ENCODE results near the gene ZNF385A.
A peak's percentile ranks its signal among the peaks of the same experiment; 100 is the strongest.

Gene ZNF385A

GRCh38 chr12:54386403-54387113 is 2.0 kb upstream of the ZNF385A start:
- TF ChIP-seq POLR2AphosphoS5 (IDR thresholded peaks at IDR 0.05; ENCODE audit: low read depth, low read length) (no peak), SIN3A (IDR thresholded peaks at IDR 0.05; ENCODE audit: borderline replicate concordance, insufficient read depth, low read length) (no peak), REST (IDR thresholded peaks at IDR 0.05; ENCODE audit: insufficient read depth in 1 of 2, low read depth in 2 of 2, low read length in 2 of 2) (no peak), FOXP2 (optimal IDR thresholded peaks at IDR 0.05; ENCODE audit: borderline replicate concordance, extremely low read depth, extremely low read length, insufficient read depth) (no peak), TAF1 (IDR thresholded peaks at IDR 0.05; ENCODE audit: borderline replicate concordance, insufficient read depth, low read length) (no peak)

DNA sequence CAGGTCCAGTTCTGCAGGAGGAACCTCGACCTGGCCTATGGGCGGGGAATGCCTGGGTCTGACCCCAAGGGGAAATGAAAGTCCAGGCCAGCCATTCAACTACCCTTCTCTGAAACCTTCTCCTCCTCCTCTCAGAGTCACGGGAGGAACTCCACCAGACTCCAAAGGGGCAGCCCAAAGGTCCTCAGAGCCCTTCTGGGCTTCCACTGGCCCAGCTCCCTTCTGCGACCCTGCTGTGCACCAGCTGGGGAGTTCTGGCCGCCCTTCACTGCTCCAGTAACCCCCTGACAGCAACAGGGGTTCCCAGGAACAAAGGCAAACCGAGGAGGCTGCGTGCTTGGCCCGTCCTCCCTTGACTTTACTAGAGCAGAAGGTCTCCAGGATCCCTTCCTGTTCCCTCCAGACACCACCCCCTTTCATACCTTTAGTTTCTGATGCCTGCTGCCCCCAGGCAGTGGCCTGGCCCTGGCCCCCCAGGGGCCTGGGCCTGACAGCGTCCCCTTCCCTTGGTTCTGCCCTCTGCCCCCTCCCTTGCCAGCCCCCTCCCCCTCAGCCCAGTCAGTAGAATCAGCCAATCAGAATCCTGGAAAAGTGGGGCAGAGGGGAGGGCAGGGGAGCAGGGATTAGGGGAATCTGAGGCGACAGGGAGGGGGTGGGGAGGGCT is 850 bp upstream of the ZNF385A start:
- TF ChIP-seq REST (IDR thresholded peaks at IDR 0.05; ENCODE audit: insufficient read depth in 1 of 2, low read depth in 2 of 2, low read length in 2 of 2) (no peak), FOXP2 (optimal IDR thresholded peaks at IDR 0.05; ENCODE audit: borderline replicate concordance, extremely low read depth, extremely low read length, insufficient read depth) (no peak), POLR2AphosphoS5 (IDR thresholded peaks at IDR 0.05; ENCODE audit: low read depth, low read length) (no peak), SIN3A (IDR thresholded peaks at IDR 0.05; ENCODE audit: borderline replicate concordance, insufficient read depth, low read length) (no peak), TAF1 (IDR thresholded peaks at IDR 0.05; ENCODE audit: borderline replicate concordance, insufficient read depth, low read length) (no peak)

DNA sequence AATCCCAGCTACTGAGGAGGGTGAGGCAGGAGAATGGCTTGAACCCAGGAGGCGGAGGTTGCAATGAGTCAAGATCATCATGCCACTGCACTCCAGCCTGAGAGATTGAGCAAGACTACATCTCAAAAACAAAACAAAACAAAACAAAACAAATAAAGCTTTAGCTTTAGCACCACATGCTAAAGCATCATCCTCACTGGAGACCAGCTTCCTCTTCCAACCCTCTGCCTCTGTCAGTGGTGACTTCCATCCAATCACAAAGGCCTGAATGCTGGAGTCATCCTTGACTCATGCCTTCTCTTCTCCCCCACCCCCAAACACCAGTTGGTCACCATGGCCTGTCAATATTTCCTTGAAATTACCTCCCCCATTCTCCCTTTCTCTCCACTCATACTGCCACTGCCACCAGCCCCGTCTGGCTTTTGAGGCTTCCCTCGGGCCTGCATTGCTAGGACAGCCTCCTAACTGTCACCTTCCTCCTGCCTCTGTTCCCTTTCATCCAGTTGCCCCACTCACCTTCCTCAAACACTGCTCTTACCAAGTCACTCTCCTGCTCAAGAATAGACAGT is 1.4 kb downstream of the ZNF385A start:
- no peak for TF ChIP-seq TAF1 (IDR thresholded peaks at IDR 0.05; ENCODE audit: borderline replicate concordance, insufficient read depth, low read length)

DNA sequence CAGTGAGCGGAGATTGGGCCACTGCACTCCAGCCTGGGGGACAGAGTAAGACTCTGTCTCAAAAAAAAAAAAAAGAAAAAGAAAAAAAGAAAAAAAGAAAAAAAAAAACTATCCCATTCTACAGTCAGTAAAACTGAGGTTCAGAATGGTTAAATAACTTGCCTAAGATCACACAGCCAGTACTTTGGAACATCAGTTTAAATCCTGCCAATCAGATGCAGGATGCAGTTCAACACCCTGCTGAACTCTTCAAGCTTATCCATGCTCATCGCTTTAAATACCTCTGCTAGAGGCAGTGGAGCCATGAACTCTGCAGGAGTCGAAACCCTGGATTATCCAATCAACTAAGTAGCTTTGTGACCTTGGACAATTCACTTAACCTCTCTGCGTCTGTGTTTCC is 3.4 kb downstream of the ZNF385A start:
- no peak for TF ChIP-seq REST (IDR thresholded peaks at IDR 0.05; ENCODE audit: insufficient read depth in 1 of 2, low read depth in 2 of 2, low read length in 2 of 2)
- no peak for TF ChIP-seq POLR2AphosphoS5 (IDR thresholded peaks at IDR 0.05; ENCODE audit: low read depth, low read length)
- no peak for TF ChIP-seq TAF1 (IDR thresholded peaks at IDR 0.05; ENCODE audit: borderline replicate concordance, insufficient read depth, low read length)
- no peak for TF ChIP-seq FOXP2 (optimal IDR thresholded peaks at IDR 0.05; ENCODE audit: borderline replicate concordance, extremely low read depth, extremely low read length, insufficient read depth)
- TF ChIP-seq SIN3A (IDR thresholded peaks at IDR 0.05; ENCODE audit: borderline replicate concordance, insufficient read depth, low read length) = no peak

DNA sequence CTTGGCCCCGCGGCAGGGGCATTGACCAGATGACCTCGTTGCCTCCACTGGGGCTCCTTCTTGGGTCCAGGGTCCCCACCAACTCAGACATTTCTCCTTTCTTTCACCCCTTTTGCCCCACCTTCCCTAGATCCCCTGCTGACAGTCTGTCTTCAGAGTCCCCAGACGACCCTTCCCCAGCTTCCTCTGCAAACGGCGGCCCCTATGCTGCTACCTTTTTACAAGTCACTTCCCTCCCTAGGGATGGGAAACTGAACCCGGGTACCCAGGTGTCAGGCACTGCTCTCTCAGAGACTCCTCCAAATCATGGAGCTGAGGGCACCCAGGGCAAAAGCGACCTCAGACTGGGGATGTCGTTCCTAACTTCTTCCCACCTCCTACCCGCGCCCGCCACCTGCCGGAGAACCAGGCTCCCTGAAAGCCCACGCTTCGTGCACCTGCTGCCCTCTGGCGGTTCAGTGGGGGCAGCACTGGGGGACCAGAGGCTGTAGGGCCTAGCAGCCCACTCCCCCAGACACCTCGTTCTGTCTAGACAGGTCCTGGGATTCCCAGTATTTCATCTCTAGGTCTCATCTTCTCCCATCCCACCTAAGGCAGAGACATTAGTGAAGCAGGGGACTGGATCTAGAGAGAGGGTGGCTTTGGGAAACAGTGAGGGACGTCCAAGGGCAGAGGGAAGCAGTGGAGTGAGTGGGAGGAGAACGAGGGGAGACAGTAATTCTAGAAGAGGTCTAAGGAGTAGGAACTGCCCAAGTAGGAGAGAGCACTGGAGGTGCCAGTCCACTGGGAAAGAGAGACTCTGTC is 4.9 kb downstream of the ZNF385A start:
- TF ChIP-seq REST (IDR thresholded peaks at IDR 0.05; ENCODE audit: insufficient read depth in 1 of 2, low read depth in 2 of 2, low read length in 2 of 2) (no peak), FOXP2 (optimal IDR thresholded peaks at IDR 0.05; ENCODE audit: borderline replicate concordance, extremely low read depth, extremely low read length, insufficient read depth) (peak; percentile 55)

Measured in PFSK-1 (cell line).